Tibial artery (tissue), 4 donors: ENCODE results near the gene SOX8.

Source experiments
- DNase-seq, 2 donors: peaks; one replicate each; pipeline ENCODE4 v3.0.0-alpha.2; 2019
- H3K27ac ChIP-seq, 2 donors: fragments of 200-600 bp; sonication (generic) in 1 of 2; 1 replicate in 1 of 2; 2 replicates in 1 of 2; pipeline ENCODE4 v1.5.1; 2018 to 2019; ENCODE audit warnings: mild to moderate bottlenecking in 1 of 2
- H3K27me3 ChIP-seq, 2 donors: fragments of 200-600 bp; sonication (generic) in 1 of 2; one replicate each; pipeline versions ENCODE4 v1.5.1 to v1.6.0; 2016 to 2019
- H3K36me3 ChIP-seq, 3 donors: fragments of 200-600 bp; sonication (generic) in 2 of 3; one replicate each; pipeline ENCODE4 v1.5.1; 2016 to 2019; ENCODE audit warnings: mild to moderate bottlenecking in 2 of 3
- H3K4me1 ChIP-seq, 4 donors: fragments of 200-600 bp; sonication (generic) in 2 of 4; 1 replicate in 3 of 4; 2 replicates in 1 of 4; pipeline ENCODE4 v1.5.1; 2016 to 2019
- H3K4me3 ChIP-seq, 2 donors: fragments of 200-600 bp; sonication (generic) in 1 of 2; 1 replicate in 1 of 2; 2 replicates in 1 of 2; pipeline ENCODE4 v1.5.1; 2018 to 2019; ENCODE audit warnings: mild to moderate bottlenecking in 2 of 2
- H3K9me3 ChIP-seq, 3 donors: fragments of 200-600 bp; sonication (generic) in 1 of 3; one replicate each; pipeline ENCODE4 v1.5.1; 2016 to 2019
- CTCF ChIP-seq, 2 experiments: fragments of 200-600 bp in 1 of 2; fragments of 450-650 bp in 1 of 2; IDR thresholded peaks; one replicate each; pipeline ENCODE4 v1.5.1; 2017 to 2019; ENCODE audit warnings: antibody characterized with exemption in 2 of 2, mild to moderate bottlenecking in 1 of 2, moderate library complexity in 1 of 2
- intact Hi-C: fragments of 100-400 bp; cut with DNase I; formaldehyde crosslinking; loops from one replicate; pipeline ENCODE4 v1.15.0; 2023; ENCODE audit warnings: low total_unique reads

The SOX8 gene

GRCh38 chr16:969508-970385 lies 11.8 kb upstream of the SOX8 start:
- intact Hi-C loops: no loop called here
- Histone ChIP-seq H3K9me3 (no peaks in the 10 kb centered on the region), H3K4me1 (peaks cover 4 to 30% (median 22%) of the 10 kb centered on the region in 4 donors), H3K27me3 (no peaks in the 10 kb centered on the region), H3K4me3 (peak overlapping the region; percentile 97), H3K27ac (peak overlapping the region; percentile 80 to 82), H3K36me3 (peaks cover 20 to 35% (median 28%) of the 10 kb centered on the region in 3 donors)
- no peak for TF ChIP-seq CTCF (IDR thresholded peaks at IDR 0.05)
- DNase-seq: no peak

GRCh38 chr16:970386-970765 lies 11.2 kb upstream of the SOX8 start:
- TF ChIP-seq CTCF (IDR thresholded peaks at IDR 0.05): no peak
- DNase-seq: no peak
- Histone ChIP-seq H3K4me1 (peaks cover 4 to 32% (median 22%) of the 10 kb centered on the region in 4 donors), H3K9me3 (no peaks in the 10 kb centered on the region), H3K27me3 (no peaks in the 10 kb centered on the region), H3K36me3 (peaks cover 20 to 30% (median 22%) of the 10 kb centered on the region in 3 donors), H3K4me3 (peak overlapping the region; percentile 97), H3K27ac (peak overlapping the region; percentile 80 to 82)
- intact Hi-C loops: no loop called here

GRCh38 chr16:970766-971581 lies 10.6 kb upstream of the SOX8 start, which contains the start of gene LMF1:
Gene LMF1, minus strand, starts transcription at chr16:970984. Its CDS starts 4 bp downstream, at chr16:970980.
- Histone ChIP-seq H3K27me3 (no peaks in the 10 kb centered on the region), H3K4me1 (peaks cover 4 to 32% (median 22%) of the 10 kb centered on the region in 4 donors), H3K4me3 (peak within 1 kb of the TSS; percentile 97), H3K9me3 (no peaks in the 10 kb centered on the region), H3K27ac (peak within 1 kb of the TSS; percentile 80 to 82), H3K36me3 (peaks cover 16 to 24% (median 17%) of the 10 kb centered on the region in 3 donors)
- intact Hi-C loops: no loop called here
- peak; percentile 90 to 97 for DNase-seq
- TF ChIP-seq CTCF (IDR thresholded peaks at IDR 0.05): no peak

GRCh38 chr16:971582-971905 lies 10.0 kb upstream of the SOX8 start:
- H3K4me3 ChIP-seq: peak overlapping the region; percentile 97
- H3K27ac ChIP-seq: peak overlapping the region; percentile 80 to 82
- TF ChIP-seq CTCF (IDR thresholded peaks at IDR 0.05): no peak
- intact Hi-C loops: no loop called here
- no peaks in the 10 kb centered on the region for H3K9me3 ChIP-seq
- H3K27me3 ChIP-seq: peaks cover 0 to 4% of the 10 kb centered on the region in 2 donors
- H3K4me1 ChIP-seq: peaks cover 4 to 36% (median 24%) of the 10 kb centered on the region in 4 donors
- peaks cover 10 to 19% (median 11%) of the 10 kb centered on the region in 3 donors for H3K36me3 ChIP-seq
- DNase-seq: no peak

- intact Hi-C loops: no loop called here
These were observed 9.6 kb upstream of the SOX8 start for GRCh38 chr16:971981-972315.

More at GRCh38 chr16:971981-972315, 9.6 kb upstream of the SOX8 start:
- Histone ChIP-seq H3K9me3 (no peaks in the 10 kb centered on the region), H3K27me3 (peaks cover 0 to 4% of the 10 kb centered on the region in 2 donors), H3K4me1 (peaks cover 4 to 40% (median 25%) of the 10 kb centered on the region in 4 donors), H3K27ac (no peak overlapping the region), H3K4me3 (no peak overlapping the region), H3K36me3 (peaks cover 6 to 15% (median 7%) of the 10 kb centered on the region in 3 donors)
- no peak for DNase-seq
- TF ChIP-seq CTCF (IDR thresholded peaks at IDR 0.05): no peak
